SK-N-SH (cell line): ENCODE data around the gene SHC3.

Experiments
- EP300 ChIP-seq, 2 experiments: IDR thresholded peaks; 2 replicates each; pipeline versions ENCODE4 v1.4.0 to v1.6.1; 2012; ENCODE audit warnings: borderline replicate concordance in 1 of 2, low read depth in 1 of 2, low read length in 1 of 2
- EZH2phosphoT487 ChIP-seq: fragments of 200-600 bp; sonication (generic); IDR thresholded peaks from 2 replicates; pipeline ENCODE4 v1.6.1; 2017; ENCODE audit warnings: low read depth, mixed run types, mild to moderate bottlenecking, antibody characterized with exemption, moderate library complexity, borderline replicate concordance
- FOXJ3 ChIP-seq: sonication (generic); formaldehyde crosslinking; IDR thresholded peaks from 2 replicates; pipeline ENCODE4 v1.5.1; 2020; ENCODE audit warnings: mild to moderate bottlenecking, missing genetic modification reagents
- JUND ChIP-seq: IDR thresholded peaks from 2 replicates; pipeline ENCODE4 v1.4.0; 2012
- MXI1 ChIP-seq: IDR thresholded peaks from 2 replicates; pipeline ENCODE4 v1.6.1; 2012; ENCODE audit warnings: mild to moderate bottlenecking, low read depth, low read length, improper control_type of control experiment
- POLR2AphosphoS5 ChIP-seq: IDR thresholded peaks from 2 replicates; pipeline ENCODE4 v1.6.1; 2012; ENCODE audit warnings: low read depth, low read length
- RXRA ChIP-seq: IDR thresholded peaks from 2 replicates; pipeline ENCODE4 v1.4.0; 2012; ENCODE audit warnings: low read depth, mild to moderate bottlenecking, borderline replicate concordance
- TAF1 ChIP-seq: IDR thresholded peaks from 2 replicates; pipeline ENCODE4 v1.6.1; 2012; ENCODE audit warnings: low read depth, mild to moderate bottlenecking, low read length, moderate library complexity, borderline replicate concordance
- TF ChIP-seq, protein P1 (sequence below): IDR thresholded peaks from 2 replicates; pipeline ENCODE4 v1.6.1; 2012; ENCODE audit warnings: mild to moderate bottlenecking, low read depth, low read length, moderate library complexity
- TF ChIP-seq, protein P2 (sequence below): fragments of 200-600 bp; sonication (generic); IDR thresholded peaks from 2 replicates; pipeline ENCODE4 v1.6.1; 2017; ENCODE audit warnings: antibody characterized with exemption, mild to moderate bottlenecking, moderate library complexity
- TF ChIP-seq, protein P3 (sequence below): IDR thresholded peaks from 2 replicates; pipeline ENCODE4 v1.4.0; 2012; ENCODE audit warnings: low read depth

GRCh38 chr9:89080193-89080592 lies 98.4 kb downstream of the SHC3 start:
- TF ChIP-seq, protein P1, sequence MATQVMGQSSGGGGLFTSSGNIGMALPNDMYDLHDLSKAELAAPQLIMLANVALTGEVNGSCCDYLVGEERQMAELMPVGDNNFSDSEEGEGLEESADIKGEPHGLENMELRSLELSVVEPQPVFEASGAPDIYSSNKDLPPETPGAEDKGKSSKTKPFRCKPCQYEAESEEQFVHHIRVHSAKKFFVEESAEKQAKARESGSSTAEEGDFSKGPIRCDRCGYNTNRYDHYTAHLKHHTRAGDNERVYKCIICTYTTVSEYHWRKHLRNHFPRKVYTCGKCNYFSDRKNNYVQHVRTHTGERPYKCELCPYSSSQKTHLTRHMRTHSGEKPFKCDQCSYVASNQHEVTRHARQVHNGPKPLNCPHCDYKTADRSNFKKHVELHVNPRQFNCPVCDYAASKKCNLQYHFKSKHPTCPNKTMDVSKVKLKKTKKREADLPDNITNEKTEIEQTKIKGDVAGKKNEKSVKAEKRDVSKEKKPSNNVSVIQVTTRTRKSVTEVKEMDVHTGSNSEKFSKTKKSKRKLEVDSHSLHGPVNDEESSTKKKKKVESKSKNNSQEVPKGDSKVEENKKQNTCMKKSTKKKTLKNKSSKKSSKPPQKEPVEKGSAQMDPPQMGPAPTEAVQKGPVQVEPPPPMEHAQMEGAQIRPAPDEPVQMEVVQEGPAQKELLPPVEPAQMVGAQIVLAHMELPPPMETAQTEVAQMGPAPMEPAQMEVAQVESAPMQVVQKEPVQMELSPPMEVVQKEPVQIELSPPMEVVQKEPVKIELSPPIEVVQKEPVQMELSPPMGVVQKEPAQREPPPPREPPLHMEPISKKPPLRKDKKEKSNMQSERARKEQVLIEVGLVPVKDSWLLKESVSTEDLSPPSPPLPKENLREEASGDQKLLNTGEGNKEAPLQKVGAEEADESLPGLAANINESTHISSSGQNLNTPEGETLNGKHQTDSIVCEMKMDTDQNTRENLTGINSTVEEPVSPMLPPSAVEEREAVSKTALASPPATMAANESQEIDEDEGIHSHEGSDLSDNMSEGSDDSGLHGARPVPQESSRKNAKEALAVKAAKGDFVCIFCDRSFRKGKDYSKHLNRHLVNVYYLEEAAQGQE, result no peak
- TF ChIP-seq MXI1, result no peak
- TF ChIP-seq, protein P2, sequence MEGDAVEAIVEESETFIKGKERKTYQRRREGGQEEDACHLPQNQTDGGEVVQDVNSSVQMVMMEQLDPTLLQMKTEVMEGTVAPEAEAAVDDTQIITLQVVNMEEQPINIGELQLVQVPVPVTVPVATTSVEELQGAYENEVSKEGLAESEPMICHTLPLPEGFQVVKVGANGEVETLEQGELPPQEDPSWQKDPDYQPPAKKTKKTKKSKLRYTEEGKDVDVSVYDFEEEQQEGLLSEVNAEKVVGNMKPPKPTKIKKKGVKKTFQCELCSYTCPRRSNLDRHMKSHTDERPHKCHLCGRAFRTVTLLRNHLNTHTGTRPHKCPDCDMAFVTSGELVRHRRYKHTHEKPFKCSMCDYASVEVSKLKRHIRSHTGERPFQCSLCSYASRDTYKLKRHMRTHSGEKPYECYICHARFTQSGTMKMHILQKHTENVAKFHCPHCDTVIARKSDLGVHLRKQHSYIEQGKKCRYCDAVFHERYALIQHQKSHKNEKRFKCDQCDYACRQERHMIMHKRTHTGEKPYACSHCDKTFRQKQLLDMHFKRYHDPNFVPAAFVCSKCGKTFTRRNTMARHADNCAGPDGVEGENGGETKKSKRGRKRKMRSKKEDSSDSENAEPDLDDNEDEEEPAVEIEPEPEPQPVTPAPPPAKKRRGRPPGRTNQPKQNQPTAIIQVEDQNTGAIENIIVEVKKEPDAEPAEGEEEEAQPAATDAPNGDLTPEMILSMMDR, result no peak
- TF ChIP-seq EP300 (IDR thresholded peaks at IDR 0.05; ENCODE audit: borderline replicate concordance in 1 of 2, low read depth in 1 of 2, low read length in 1 of 2), result no peak
- no peak for TF ChIP-seq RXRA
- TF ChIP-seq POLR2AphosphoS5, result no peak
- TF ChIP-seq, protein P3, sequence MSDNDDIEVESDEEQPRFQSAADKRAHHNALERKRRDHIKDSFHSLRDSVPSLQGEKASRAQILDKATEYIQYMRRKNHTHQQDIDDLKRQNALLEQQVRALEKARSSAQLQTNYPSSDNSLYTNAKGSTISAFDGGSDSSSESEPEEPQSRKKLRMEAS, result no peak
- TF ChIP-seq FOXJ3 (CRISPR knock-in tag), result no peak
- TF ChIP-seq EZH2phosphoT487, result no peak
- no peak for TF ChIP-seq TAF1
- TF ChIP-seq JUND, result no peak
